ENCODE measurements around the gene DAZAP2. TPM values are rescaled to one million over a fixed set of nuclear protein-coding genes. Genes with fewer than 3 reads are reported as not detected.

DAZAP2 gene
- 64.5 and 84.2 TPM in 2 replicates for total RNA-seq (2016; rRNA removed; fragmentation: Illumina TruSeq; extraction: Trizol)
- 15.2 and 15.6 TPM in 2 replicates for total RNA-seq (2016; cell fraction: cytosol; rRNA removed; fragmentation: Illumina TruSeq; extraction: Trizol; ENCODE audit: low read depth)
- 65.9 and 90.3 TPM in 2 replicates for total RNA-seq (2016; cell fraction: insoluble cytoplasmic fraction; rRNA removed; fragmentation: Illumina TruSeq; extraction: Trizol)
- 34.3 and 38.1 TPM in 2 replicates for total RNA-seq (2016; cell fraction: membrane; rRNA removed; fragmentation: Illumina TruSeq; extraction: Trizol)
- total RNA-seq (2016; cell fraction: nucleus; rRNA removed; fragmentation: Illumina TruSeq; extraction: Trizol): 34.2 and 36.6 TPM in 2 replicates
- polyA plus RNA-seq (2011; rRNA removed): 222 and 258 TPM in 2 replicates
- 182 and 210 TPM in 2 replicates for polyA plus RNA-seq (2011; cell fraction: cytosol; rRNA removed)
- 87.4 and 88.0 TPM in 2 replicates for polyA plus RNA-seq (2011; cell fraction: nucleus; rRNA removed)
- polyA plus RNA-seq (2012): 76.2 and 108 TPM in 2 replicates
- 19.8 and 24.2 TPM in 2 replicates for polyA plus RNA-seq (2016; cell fraction: cytosol; fragmentation: Illumina TruSeq; extraction: Trizol; ENCODE audit: low read depth)
- 145 and 157 TPM in 2 replicates for polyA plus RNA-seq (2016; cell fraction: insoluble cytoplasmic fraction; fragmentation: Illumina TruSeq; extraction: Trizol; ENCODE audit: low read depth)
- 33.9 and 34.4 TPM in 2 replicates for polyA plus RNA-seq (2016; cell fraction: membrane; fragmentation: Illumina TruSeq; extraction: Trizol; ENCODE audit: low read depth)
- polyA plus RNA-seq (2016; cell fraction: nucleus; fragmentation: Illumina TruSeq; extraction: Trizol; ENCODE audit: insufficient read depth, low read depth): 65.7 and 66.4 TPM in 2 replicates
- polyA minus RNA-seq (2011; rRNA and poly(A)+ RNA removed; ENCODE audit: low replicate concordance): 262 and 758 TPM in 2 replicates
- polyA minus RNA-seq (2011; cell fraction: cytosol; rRNA and poly(A)+ RNA removed): 51.4 and 56.4 TPM in 2 replicates
- polyA minus RNA-seq (2011; cell fraction: nucleus; rRNA and poly(A)+ RNA removed): 56.5 and 81.8 TPM in 2 replicates
- Bru-seq, nascent RNA: percentile 69 among the genes with signal in this experiment
- percentile 93 among the genes with signal in this experiment for BruChase-seq, experiment 1, labeled RNA remaining after a 6-hour chase
- percentile 83 among the genes with signal in this experiment for BruChase-seq, experiment 2, labeled RNA remaining after a 2-hour chase
- long read RNA-seq, experiment 1, transcript DAZAP2-201 (4 exons, 2,598 nt): major isoform, 130 of 146 reads
- long read RNA-seq, experiment 1, partial matches to known transcripts: 5 of 146 reads
- long read RNA-seq, experiment 1, other reads (novel, unspliced or antisense): 6 of 146 reads
- long read RNA-seq, experiment 2, transcript DAZAP2-201 (4 exons, 2,598 nt): major isoform, 66 of 137 reads
- long read RNA-seq, experiment 2, transcript DAZAP2-214 (2 exons, 3,664 nt): minor isoform, 5 of 137 reads
- long read RNA-seq, experiment 2, partial matches to known transcripts: 55 of 137 reads
- long read RNA-seq, experiment 2, other reads (novel, unspliced or antisense): 8 of 137 reads

DNA sequence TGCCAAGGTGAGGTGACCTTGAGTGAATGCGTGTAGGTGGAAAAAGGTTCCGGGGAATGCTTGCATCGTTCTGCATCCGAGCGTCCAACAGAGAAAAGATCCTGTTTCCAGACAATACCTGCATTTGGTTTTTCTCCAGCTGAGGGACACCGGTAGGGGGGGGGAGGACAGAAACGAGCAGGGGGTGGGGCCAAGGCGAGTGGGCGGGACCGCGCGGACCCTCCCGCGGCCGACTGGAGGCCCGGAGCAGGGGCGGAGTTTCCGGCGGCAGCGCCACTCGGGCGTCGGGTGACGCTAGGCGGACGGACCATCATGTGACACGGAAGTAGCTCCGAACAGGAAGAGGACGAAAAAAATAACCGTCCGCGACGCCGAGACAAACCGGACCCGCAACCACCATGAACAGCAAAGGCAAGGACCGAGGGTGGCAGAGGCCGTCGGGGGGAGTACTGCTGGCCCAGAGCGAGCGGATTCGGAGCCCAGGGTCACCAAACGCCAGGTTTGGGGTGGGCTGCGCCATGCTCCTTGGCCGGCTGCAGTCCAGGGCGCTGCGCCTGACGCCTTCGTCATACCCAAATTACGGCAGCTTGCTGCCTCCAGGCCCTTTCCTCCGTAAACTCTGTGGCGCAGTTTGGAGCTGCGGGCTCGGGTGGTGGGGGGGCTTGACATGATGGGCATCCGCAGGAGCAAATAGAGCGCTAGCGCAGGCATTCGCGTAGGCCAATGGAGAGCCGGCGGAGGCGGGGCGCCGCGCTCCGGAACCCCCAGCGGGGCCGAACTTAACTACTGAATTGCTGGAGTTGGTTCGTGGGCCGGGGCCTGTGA is at the start of gene DAZAP2:
Gene DAZAP2 (plus strand): TSS at position 317 of the 825 bp plus-strand sequence. CDS start 82 bp downstream, at position 399.
- in situ Hi-C loops (cut with HindIII; ENCODE audit: extremely low pct_ligation_motif_present, low pct_unique_long_range_greater_than_20kb) (no loop called here), intact Hi-C loops (cut with micrococcal nuclease; ENCODE audit: unreplicated experiment) (no loop called here)
- Histone ChIP-seq H3K79me2 (ENCODE audit: insufficient read depth, low read length) (peaks cover 7% of the 10 kb centered on the region), H2AFZ (ENCODE audit: low read length) (peak within 1 kb of the TSS; percentile 96), H3K4me1 (ENCODE audit: insufficient read depth, low read length) (peaks cover 18% of the 10 kb centered on the region), H3K27ac (ENCODE audit: extremely low read length, insufficient read depth, low read length) (peak within 1 kb of the TSS; percentile 100), H3K27me3 (ENCODE audit: control insufficient read depth in 1 of 2, insufficient read depth in 2 of 2, low read length in 2 of 2) (no peaks in the 10 kb centered on the region; a peak in 1 of 5 replicates), H3K4me2 (ENCODE audit: low read depth, low read length) (peak within 1 kb of the TSS; percentile 87), H3K9ac (ENCODE audit: insufficient read depth, low read depth, low read length) (peak within 1 kb of the TSS; percentile 100), H3K9me3 (ENCODE audit: low read length) (no peaks in the 10 kb centered on the region), H4K20me1 (ENCODE audit: insufficient read depth, low read length) (no peaks in the 10 kb centered on the region), H3K4me3 (replicated peaks in 1 of 3; ENCODE audit: insufficient read depth in 1 of 3, low read depth in 2 of 3, low read length in 3 of 3) (peak within 1 kb of the TSS; percentile 99 to 100 (median 100)), H3K36me3 (replicated peaks in 1 of 2; ENCODE audit: control insufficient read depth in 1 of 2, insufficient read depth in 2 of 2, low read length in 2 of 2) (peaks cover 8 to 27% of the 10 kb centered on the region in 2 experiments)
- ChIA-PET POLR2A (interaction anchor here (0.6 to 2.3 kb wide), 19 partner anchors 9 to 610 kb away, joined by 3 to 43 read pairs (median 5); partner anchors contain the start of genes ATF1, CSRNP2, FIGNL2 and POU6F1), CTCF (ENCODE audit: low intra/inter-chr PET ratio, low total read pairs) (interaction anchor here (0.6 kb wide), 1 partner anchor 416 kb away, joined by 3 read pairs; no protein-coding TSS in a partner anchor)
- DNase-seq (ENCODE audit: low spot score) (peak; percentile 88), ATAC-seq (peak; percentile 97), FAIRE-seq (peak; percentile 72)
- WGBS (ENCODE audit: low lambda C conversion rate): 0% methylated on average over 30 of the region's 70 CpGs
- BruUV-seq (replicated peaks): TSS peak; percentile 74
- TF ChIP-seq TCF12 (IDR thresholded peaks at IDR 0.05) (no peak), TCF12 (CRISPR knock-in tag; IDR thresholded peaks at IDR 0.05) (no peak), U2AF1 (optimal IDR thresholded peaks at IDR 0.05; ENCODE audit: low read depth, low read length) (peak; percentile 56), ZNF318 (CRISPR knock-in tag; IDR thresholded peaks at IDR 0.05) (no peak), FOXO1 (CRISPR knock-in tag; IDR thresholded peaks at IDR 0.05) (no peak), ETV5 (CRISPR knock-in tag; IDR thresholded peaks at IDR 0.05; ENCODE audit: borderline replicate concordance) (peak; percentile 42; the same call in 1 of the 2 replicates), NPAS2 (CRISPR knock-in tag; IDR thresholded peaks at IDR 0.05; ENCODE audit: borderline replicate concordance) (no peak), ZFP36L1 (CRISPR knock-in tag; IDR thresholded peaks at IDR 0.05) (peak; percentile 36; the same call in 1 of the 2 replicates), TCF7 (IDR thresholded peaks at IDR 0.05; ENCODE audit: low read depth) (no peak)

Measured in HepG2 (cell line).